ENCODE results near the gene STYXL2.

Gene STYXL2

DNA sequence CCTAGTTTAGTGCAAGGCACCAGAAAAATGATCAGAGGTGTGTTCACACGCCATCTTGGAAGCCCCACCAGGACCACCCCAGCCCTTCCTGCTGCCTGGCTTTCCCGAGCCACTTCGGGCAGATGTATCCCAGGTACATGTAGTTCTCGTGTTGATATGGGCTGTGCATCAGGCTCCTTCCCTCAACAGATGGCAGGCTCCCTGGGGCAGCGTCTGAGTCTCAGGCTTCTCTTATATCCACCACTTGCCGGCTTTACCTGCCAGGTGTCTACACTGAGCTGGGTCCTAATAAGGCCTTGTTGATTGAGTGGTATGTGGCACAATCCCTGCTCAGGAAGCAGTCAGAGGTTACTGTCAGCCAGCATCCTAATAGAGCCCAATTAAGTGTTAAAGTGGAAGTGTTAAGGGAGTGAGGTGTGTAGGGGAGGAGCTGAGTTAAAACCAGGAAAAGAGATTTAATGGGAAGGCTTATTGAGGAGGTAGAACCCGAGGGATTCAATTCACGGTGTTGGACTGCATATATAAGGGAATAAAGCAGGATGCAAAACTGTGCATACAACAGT is 12.2 kb upstream of the STYXL2 start:
- DNase-seq (ENCODE audit: low read depth): no peak

DNA sequence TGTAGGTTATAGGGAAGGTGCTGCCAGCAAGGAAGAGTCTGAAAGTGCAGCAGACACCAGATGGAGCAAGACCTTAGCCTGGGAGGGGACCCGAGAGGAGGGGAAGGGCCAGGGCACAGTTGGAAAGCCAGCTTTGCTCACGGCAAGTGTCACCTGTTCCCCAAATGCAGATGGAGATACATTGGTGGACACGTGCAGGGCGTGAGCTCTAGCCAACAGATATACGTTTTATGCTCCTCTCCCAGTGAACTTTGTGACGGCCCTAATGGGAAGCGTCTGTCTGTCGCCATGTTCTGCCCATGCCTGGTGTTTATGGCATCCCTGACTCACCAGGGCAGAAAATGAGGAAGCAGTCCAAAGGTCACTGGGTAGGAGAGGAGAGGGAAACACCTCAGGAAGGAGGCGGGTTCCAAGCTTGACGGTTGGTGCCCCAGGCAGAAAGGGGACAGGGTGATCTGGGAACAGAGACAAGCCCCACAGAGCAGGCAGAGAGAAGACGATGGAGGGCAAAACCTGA is 11.3 kb upstream of the STYXL2 start:
- DNase-seq (ENCODE audit: low read depth): no peak

DNA sequence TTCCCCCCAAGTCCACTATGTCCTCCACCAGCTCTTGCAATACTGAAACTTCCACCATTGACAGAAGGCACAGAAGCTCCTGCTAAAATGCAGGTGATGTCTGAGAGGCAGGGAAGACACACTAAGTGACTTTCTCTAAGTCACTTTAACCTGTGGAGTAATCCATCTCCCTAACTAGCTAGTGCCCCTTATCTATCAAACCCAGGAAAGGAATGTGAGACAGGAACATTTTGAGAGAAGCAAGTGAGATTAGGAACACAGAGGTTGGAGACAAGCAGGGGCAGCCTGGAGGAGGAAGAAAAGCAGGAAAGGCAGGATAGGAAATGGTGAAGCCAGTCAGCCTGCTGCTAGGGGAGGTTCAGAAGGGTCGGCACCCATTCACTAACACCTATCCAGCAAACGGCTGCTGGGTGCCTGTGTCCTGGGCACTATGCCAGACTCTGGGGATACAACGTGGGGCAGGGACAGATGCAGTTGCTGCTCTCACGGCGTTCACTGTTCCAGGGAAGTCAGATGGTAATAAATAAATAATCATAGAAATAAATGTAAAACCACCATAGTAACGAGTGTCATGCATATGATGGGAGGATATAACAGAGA is 10.7 kb upstream of the STYXL2 start:
- DNase-seq (ENCODE audit: low read depth): no peak

DNA sequence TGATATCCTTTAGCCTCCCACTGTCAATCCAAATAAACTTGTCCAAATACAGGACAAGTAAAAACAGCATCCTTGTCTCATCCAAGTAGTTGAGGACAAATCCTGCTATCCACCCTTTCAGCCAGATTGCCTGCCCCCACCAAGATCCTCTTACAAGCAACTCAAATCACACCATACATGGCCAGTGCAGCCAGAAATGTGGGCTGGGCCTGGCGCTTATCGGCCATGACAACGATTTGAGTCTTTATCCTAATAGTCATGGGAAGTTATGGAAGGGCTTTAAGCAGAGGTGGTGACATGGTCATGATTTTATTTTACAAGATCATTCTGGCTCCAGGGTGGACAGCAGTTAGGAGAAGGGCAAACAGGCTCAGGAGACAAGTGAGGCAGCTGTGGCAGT is 10.0 kb upstream of the STYXL2 start:
- DNase-seq (ENCODE audit: low read depth): no peak

DNA sequence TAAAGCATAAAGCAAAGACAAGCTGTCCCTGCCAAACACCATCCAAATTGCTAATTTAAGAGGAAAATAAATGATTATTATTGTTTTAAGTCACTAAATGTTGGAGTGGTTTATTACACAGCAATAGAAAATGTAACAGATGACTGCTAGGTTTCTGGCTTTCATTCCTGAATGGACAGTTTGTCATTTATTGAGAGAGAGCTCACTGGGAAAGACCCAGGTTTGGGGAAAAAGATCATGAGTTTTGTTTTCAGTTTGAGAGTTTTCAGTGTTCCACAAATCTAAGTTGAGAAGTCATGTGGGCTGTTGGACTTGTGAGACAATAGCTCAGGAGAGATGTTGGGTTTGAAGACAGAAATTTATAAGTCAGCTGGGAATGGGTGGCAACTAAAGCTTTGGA is 9.1 kb upstream of the STYXL2 start:
- DNase-seq (ENCODE audit: low read depth): no peak

DNA sequence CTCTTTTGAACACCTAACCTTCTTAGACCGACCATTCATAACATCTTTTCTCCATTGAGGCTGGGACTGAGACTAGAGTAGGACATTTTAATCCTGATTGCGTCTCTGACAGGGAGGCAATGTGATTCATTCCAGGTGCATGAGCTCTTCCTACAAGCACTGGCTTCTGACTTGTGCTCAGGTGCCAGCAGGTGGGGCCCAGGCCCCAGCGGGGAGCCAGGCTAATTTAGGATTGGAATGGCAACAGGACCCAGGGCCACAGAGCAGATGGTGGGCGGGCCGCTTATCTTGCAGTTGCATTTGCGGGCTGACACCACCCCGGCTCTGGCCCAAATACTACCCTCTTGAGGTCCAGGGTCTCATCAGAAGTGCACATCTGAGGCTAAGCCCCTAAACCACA is 7.8 kb upstream of the STYXL2 start:
- no peak for DNase-seq (ENCODE audit: low read depth)

DNA sequence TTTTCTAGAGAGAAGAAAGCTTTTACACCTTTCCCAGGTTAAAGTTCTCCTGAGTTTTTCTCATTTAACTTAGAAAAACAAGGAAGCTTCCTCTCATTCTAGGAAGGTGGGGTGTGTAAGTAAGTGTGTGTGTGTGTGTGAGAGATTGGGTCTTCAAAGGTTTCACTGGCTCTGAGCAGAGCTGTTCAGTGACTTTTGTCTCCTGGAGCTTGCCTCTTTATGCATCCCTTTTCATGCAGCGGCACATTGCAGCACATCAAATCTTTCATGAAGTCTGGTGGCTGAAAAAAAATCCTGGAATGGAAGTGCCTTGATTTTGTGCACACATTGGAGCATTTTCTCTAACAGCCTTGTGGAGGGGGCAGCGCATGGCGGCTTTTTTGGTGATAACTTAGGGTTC is 7.1 kb upstream of the STYXL2 start:
- DNase-seq (ENCODE audit: low read depth): no peak

DNA sequence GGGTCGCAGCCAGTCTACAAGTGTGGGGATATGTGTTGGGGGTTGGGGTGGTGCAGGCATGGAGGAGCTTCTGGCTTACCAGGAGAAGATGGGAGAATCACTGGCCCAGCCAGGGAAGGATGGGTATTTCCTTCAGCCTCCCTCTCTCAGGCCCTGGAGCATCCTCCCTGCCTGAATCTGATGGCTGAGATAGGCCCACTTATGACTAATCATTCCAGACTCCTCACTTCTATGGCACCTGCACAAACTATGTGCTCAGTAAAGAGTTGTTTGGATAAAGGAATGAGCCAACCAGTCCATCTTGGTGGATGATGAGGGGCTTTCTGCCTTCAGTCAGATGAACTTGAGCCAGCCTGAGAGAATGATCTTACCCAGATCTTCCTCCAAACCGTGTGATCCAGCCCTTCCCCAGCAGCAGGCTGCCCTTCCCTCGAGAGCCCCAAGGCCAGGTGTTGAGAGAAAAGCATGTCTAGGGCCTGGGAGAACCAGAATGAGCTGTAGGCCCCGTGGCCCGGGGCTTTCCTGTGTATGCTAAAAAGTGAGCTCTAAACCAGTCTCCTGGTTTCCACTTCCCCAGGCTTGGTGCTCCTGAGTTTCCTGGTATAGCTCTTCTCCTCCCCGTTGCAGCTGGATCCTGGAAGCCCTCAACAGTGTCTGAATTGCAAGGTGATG is 5.0 kb upstream of the STYXL2 start:
- no peak for DNase-seq (ENCODE audit: low read depth)

DNA sequence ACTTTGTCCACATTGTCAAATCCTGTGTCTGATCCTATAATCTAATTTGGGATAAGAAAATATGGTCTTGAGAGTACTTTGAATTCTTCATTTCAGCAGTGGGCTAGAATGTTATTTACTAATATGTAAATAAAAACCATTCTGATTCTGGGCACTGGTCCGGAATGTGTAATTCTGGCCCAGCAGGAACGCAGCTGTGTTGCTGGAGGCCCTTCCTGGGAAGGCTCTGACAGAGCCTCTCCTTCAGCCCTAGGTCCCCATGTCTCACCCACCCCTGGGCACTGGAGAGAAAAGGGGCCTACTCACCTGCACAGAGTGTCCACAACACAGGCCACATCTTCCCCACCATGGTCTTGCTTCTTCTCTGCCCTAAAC is 3.9 kb upstream of the STYXL2 start:
- DNase-seq (ENCODE audit: low read depth): no peak

DNA sequence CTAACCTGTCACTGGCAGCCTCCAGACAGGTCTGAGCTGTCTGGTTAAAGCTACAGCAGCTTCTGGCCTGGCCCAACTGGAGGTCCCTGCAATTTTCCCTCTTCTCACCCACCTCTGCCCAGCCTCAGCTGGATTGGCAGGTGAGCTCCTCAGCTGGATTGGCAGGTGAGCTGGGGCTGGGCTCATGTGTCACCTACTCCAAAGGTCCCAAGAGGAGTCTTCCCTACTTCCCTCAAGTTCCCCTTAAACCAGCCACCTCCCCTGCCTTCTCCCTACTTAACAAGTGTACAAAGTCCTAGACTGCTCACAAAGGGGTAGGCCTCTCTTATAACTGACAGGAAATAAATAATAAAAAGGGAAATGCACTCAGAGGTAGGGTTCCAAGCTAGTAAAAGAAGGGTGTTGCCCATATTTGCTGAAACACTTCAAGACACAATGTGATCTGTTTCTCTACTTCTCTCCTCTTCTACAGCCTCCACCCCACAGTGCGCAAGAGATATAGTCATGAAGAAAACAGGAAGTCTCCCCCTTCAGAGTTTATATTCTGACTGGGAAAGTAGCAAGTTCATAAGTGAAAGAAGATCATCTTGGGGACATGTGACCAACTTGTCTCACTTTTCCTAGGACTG is 3.4 kb upstream of the STYXL2 start, which contains the start of gene GPA33:
GPA33 (minus strand) TSS at position 64 of the 629 bp plus-strand sequence. CDS start 90 bp downstream, outside the sequence.
- DNase-seq (ENCODE audit: low read depth): no peak

DNA sequence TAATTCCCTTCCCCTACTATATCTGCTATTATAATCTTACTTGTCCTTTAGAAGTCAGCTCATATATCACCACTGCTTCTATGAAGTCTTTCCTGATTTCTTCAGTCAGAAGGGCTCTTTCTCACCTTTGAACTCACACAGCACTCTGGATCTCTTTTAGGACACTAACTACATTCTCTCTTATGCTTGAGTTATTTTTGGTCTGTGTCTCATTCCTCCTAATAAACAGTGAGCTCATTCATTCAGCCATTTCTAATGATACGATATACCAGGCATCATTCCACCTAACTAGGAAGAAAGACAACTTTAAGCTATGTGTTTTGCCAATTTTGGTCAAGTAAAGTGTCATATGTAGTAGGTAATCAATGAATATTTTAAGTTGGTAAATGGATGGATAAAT is 1.2 kb upstream of the STYXL2 start:
- DNase-seq (ENCODE audit: low read depth): no peak

DNA sequence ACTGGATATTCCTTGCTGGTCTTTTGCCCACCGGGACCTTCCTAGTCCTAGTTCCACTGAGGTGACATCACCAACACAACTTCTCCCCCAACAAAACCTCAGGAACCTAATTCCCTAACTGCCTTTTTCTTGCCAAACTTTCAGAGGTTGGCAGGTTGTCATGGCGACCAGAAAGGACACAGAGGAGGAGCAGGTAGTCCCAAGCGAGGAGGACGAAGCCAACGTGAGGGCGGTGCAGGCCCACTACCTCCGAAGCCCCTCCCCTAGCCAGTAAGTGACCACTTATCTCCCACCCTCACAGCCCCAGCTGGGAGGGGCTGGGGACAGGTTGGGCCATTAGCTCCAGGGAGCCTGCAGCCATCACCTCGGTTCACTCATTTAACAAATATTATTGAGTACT is 815 bp downstream of the STYXL2 start:
- DNase-seq (ENCODE audit: low read depth): no peak

DNA sequence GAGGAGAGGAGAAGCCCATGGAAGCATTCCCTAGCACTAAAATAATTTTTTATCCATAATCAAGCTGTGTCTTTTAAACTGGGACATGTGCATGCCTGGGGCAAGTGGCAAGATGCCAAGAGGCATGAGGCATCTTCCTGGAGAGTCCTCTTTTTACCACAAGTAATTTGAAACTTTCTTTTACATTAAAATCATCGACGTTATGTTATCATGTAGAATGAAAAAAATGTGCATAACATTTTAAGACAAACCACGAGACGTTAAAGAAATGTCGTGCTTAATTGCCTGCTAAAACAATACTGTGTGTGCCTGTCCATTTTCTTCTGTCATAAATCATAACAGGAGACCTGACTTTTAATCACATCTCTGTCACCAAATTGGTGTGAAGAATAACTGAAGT is 1.5 kb downstream of the STYXL2 start:
- no peak for DNase-seq (ENCODE audit: low read depth)

DNA sequence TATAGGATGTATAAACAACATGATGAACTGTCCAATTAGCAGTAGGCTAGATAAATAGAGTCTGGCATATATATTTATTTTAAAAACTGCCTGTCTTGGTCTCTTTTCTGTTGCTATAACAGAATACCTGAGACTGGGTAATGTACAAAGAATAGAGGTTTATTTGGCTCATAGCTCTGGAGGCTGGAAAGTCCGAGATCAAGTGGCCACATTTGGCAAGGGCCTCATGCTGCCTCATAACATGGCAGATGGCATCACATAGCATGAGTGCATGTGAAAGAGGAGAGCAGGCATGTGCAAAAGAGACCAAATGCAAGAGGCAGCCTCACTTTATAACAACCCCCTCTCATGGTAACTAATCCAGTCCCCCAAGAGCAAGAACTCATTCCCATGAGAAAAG is 6.0 kb downstream of the STYXL2 start:
- no peak for DNase-seq (ENCODE audit: low read depth)

DNA sequence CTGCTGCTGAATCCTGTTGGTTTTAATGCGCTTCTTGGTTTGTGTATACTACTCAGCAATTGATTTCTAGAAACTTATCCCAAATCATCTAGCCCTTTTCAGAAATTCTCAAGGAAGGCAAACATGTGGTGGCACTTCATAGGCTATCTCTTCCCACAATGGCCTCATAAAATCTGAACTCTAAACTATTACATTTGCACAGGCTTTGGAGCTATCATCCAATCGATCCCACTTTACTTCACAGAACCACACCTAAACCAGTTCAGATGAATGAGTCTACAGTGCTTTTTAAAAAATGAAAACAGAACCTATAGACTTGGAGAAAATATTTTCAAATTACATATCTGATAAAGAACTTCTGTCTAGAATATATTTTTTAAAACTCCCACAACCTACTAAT is 6.9 kb downstream of the STYXL2 start:
- DNase-seq (ENCODE audit: low read depth): no peak

DNA sequence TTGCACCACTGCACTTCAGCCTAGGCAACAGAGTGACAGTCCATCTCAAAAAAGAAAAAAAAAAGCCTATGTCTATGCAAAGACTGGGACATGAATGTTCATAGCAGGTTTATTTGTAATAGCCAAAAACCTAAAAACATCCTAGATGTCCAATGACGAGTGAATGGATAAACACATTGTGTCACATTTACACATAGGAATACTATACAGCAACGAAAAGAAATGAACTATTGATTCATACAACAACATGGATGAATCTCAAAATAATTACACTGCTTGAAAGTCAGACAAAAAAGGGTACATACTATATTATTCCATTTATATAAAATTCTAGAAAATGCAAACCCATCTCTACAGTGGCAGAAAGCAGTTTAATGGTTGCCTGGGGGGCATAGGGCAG is 7.9 kb downstream of the STYXL2 start:
- DNase-seq (ENCODE audit: low read depth): no peak

DNA sequence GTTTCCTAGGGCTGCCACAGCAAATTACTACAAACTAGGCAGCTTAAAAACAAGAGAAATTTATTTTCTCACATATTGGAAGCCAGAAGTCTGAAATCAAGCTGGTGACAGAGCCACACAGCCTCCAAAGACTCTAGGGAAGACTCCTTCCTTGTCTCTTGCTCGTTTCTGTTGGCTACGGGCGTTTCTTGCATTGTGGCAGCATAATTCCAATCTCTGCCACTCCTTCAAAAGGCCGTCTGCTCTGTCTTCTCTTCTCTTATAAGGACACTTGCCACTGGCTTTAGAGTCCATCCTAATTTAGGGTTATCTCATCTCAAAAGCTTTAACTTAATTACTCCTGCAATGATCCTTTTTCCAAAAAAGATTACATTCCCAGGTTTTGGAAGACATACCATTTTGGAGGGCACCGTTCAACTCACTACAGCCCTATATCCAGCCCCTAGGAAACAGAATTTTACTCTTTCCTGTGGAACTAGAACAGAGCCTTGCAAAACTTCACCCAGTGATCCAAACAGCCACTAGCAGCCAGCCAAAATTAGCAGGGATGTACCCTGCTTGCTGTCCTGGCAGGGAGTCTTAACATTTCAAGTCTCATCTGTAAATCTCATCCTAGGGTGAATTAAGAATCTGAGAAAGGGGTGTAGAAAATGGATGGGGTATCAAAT is 9.2 kb downstream of the STYXL2 start:
- DNase-seq (ENCODE audit: low read depth): no peak

DNA sequence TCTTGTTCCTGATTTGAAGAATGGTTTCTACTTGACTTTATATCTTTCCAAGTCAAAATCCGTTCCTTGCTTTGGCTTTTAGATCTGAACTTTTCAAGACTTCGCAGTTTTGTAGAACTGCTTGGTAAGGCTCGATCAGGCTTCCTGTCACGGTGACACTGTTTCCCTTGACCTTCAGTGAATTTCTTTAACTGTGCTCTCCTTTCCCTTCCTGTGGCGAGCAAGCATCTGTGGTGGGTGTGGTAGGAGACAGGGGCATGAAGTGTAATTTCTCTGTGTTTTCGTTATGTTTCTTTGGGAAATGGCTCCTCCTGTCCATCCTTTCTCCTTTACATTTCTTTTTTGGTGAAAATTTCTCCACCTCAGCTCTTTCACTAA is 10.4 kb downstream of the STYXL2 start:
- DNase-seq (ENCODE audit: low read depth): no peak

DNA sequence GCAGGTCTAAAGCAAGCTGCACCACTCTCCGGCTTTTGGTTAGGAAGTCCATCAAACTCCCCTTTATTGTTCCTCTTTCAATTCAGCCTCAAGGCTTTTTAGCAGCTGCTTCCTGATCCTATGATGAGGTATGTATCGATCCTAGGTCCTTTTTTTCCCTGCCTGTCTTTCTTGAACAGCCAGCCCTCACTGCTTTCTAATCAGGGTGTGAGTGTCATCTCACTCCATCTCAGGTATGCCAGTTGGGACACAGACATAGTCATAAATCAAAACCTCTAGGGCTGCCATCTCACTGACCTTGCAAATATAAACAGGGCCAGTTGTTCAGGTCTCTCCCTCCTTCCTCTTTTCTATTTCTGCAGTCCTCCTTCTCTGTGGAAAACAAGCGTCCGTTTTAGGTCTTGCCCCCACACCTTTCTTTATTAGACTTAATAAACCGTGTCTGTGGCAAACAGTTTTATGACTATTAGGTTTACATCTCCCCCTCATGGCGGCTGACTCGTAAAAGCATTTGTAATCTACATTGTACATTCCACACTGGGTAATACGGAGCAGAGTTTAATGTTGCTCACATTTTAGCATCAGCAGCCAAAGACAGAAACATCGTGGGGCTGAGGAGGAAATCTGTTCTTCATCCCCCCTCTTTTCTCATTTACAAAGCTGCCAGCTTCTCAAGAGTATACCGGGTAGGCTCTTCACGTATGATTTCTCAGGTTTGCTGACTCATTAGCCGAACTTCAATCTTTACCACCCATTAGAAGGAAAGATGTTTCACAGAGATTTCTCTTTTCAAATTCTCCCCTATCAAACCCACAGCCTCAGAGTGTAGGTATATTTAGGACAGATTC is 11.6 kb downstream of the STYXL2 start:
- DNase-seq (ENCODE audit: low read depth): no peak

DNA sequence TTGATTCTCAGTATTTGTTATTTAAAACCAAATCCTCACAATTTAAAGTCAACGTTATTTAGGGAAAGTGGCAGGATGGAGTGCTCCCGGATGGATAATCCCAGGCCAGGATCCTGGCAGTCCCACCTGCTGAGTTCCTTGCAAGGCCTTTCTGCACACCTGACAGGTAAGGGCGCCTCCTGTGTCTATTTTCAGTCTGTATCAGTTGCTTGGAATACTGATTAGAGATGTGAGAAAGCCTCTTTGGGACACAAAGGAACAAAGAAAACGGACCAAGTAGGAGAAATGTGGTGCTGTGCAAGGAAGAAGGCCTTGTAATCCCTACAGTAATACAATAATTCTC is 12.2 kb downstream of the STYXL2 start:
- no peak for DNase-seq (ENCODE audit: low read depth)

DNA sequence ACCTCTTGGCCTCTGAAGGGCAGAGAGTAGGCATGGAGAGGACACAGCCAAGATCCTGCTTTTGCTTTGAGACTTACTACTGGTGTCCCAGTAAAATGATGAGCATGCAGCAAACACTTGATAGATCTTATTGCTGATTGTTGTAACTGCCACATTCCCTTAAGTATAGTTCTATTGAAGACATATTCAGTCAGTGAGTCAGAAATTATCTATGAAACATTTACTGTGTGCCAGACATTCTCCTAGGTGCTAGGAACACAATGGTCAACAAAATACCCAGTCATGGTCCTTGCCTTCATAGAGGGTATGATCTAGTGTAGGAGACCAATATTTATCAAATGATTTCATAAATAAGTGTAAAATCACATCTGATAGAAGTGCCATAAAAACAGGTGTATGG is 13.6 kb downstream of the STYXL2 start:
- no peak for DNase-seq (ENCODE audit: low read depth)

DNA sequence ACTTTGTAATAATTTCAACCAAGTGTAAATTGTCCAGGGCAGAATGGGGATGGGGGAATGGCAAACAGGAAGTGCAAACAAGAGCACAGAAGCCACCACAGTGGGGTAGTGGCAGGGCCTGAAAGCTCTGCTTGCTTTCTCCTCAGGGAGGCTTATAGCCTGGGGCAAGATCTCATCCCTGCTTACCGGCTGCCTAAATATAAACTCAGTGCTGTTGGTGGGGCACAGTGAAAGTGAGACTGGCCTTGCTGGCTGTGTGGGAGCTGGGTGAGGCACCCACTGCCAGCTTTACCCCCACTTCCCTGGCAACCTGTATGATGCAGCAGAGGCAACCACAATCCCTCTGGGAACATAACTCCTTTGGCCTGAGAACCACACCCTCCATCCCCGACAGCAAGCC is 15.2 kb downstream of the STYXL2 start:
- no peak for DNase-seq (ENCODE audit: low read depth)

Measured in stromal cell of bone marrow (primary cell).